ENCODE measurements around the gene MYBL2. TPM values are rescaled to one million over a fixed set of nuclear protein-coding genes. Genes with fewer than 3 reads are reported as not detected.

MYBL2 gene
- total and polyA plus RNA-seq, 2 experiments from 2014 or later = 3.5 to 13.8 TPM

GRCh38 chr20:43655937-43656336 lies 11.0 kb upstream of the MYBL2 start:
- Histone ChIP-seq H2AFZ (no peak overlapping the region), H3K27ac (no peak overlapping the region), H3K4me1 (ENCODE audit: insufficient read depth) (peaks cover 9% of the 10 kb centered on the region), H3K9me2 (replicated peaks; ENCODE audit: insufficient read depth) (no peaks in the 10 kb centered on the region), H3K27me3 (no peaks in the 10 kb centered on the region), H4K20me1 (ENCODE audit: insufficient read depth, poor library complexity, severe bottlenecking) (no peaks in the 10 kb centered on the region), H3K4me3 (no peak overlapping the region), H3K4me2 (no peak overlapping the region), H3K36me3 (replicated peaks; ENCODE audit: insufficient read depth, low read depth) (no peaks in the 10 kb centered on the region), H3K79me2 (no peaks in the 10 kb centered on the region), H3K9me3 (ENCODE audit: low read depth) (no peaks in the 10 kb centered on the region)
- TF ChIP-seq, protein P1, sequence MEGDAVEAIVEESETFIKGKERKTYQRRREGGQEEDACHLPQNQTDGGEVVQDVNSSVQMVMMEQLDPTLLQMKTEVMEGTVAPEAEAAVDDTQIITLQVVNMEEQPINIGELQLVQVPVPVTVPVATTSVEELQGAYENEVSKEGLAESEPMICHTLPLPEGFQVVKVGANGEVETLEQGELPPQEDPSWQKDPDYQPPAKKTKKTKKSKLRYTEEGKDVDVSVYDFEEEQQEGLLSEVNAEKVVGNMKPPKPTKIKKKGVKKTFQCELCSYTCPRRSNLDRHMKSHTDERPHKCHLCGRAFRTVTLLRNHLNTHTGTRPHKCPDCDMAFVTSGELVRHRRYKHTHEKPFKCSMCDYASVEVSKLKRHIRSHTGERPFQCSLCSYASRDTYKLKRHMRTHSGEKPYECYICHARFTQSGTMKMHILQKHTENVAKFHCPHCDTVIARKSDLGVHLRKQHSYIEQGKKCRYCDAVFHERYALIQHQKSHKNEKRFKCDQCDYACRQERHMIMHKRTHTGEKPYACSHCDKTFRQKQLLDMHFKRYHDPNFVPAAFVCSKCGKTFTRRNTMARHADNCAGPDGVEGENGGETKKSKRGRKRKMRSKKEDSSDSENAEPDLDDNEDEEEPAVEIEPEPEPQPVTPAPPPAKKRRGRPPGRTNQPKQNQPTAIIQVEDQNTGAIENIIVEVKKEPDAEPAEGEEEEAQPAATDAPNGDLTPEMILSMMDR (IDR thresholded peaks at IDR 0.05; ENCODE audit: poor library complexity) = no peak
- TF ChIP-seq EZH2phosphoT487 (IDR thresholded peaks at IDR 0.05; ENCODE audit: low read depth, severe bottlenecking, unreplicated experiment) (no peak), EZH2 (IDR thresholded peaks at IDR 0.05; ENCODE audit: borderline replicate concordance) (no peak)
- 92% methylated on average over 3 of the region's 3 CpGs for WGBS (ENCODE audit: low lambda C conversion rate, missing lambda C conversion rate)
- DNase-seq (ENCODE audit: low spot score) = no peak

- peak overlapping the region; percentile 89 for H3K27ac ChIP-seq
- peak overlapping the region; percentile 98 for H2AFZ ChIP-seq
- no peaks in the 10 kb centered on the region for H4K20me1 ChIP-seq (ENCODE audit: insufficient read depth, poor library complexity, severe bottlenecking)
- H3K36me3 ChIP-seq (replicated peaks; ENCODE audit: insufficient read depth, low read depth) = no peaks in the 10 kb centered on the region
- no peak for TF ChIP-seq EZH2phosphoT487 (IDR thresholded peaks at IDR 0.05; ENCODE audit: low read depth, severe bottlenecking, unreplicated experiment)
- TF ChIP-seq, protein P1 (IDR thresholded peaks at IDR 0.05; ENCODE audit: poor library complexity) = peak; percentile 5
- TF ChIP-seq EZH2 (IDR thresholded peaks at IDR 0.05; ENCODE audit: borderline replicate concordance) = no peak
- no peaks in the 10 kb centered on the region for H3K79me2 ChIP-seq
- H3K4me1 ChIP-seq (ENCODE audit: insufficient read depth) = peaks cover 9% of the 10 kb centered on the region
- peak; percentile 56 for DNase-seq (ENCODE audit: low spot score)
- peak overlapping the region; percentile 66 for H3K4me3 ChIP-seq
- H3K27me3 ChIP-seq = no peaks in the 10 kb centered on the region
- WGBS (ENCODE audit: low lambda C conversion rate, missing lambda C conversion rate) = 72% methylated on average over 11 of the region's 11 CpGs
- peak overlapping the region; percentile 89 for H3K4me2 ChIP-seq
- H3K9me2 ChIP-seq (replicated peaks; ENCODE audit: insufficient read depth) = no peaks in the 10 kb centered on the region
- H3K9me3 ChIP-seq (ENCODE audit: low read depth) = no peaks in the 10 kb centered on the region
Observed at GRCh38 chr20:43658069-43658722, 8.7 kb upstream of the MYBL2 start.

DNA sequence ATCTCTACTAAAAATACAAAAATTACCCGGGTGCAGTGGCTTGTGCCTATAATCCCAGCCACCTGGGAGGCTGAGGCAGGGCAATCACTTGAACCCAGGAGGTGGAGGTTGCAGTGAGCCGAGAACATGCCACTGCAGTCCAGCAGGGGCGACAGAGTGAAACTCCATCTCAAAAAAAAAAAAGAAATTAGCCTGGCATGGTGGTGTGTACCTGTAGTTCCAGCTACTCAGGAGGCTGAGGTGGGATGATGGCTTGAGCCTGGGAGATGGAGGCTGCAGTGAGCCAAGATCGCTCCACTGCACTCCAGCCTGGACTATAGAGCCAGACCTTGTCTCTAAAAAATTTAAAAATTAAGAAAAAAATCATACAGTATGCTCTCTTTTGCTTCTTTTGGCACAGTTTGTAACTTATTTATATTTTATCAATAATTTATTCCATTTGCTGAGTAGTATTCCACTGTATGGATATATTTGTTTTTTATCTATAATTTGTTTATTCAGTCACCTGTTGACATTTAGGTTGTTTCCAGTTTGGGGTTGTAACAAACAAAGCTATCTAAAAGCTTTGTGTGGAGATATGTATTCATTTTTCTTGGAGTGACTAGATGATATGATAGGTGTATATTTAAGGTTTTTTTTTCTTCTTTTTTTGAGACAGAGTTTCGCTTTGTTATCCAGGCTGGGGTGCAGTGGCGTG lies 8.0 kb upstream of the MYBL2 start:
- H3K36me3 ChIP-seq (replicated peaks; ENCODE audit: insufficient read depth, low read depth) = no peaks in the 10 kb centered on the region
- 82% methylated on average over 6 of the region's 6 CpGs for WGBS (ENCODE audit: low lambda C conversion rate, missing lambda C conversion rate)

More for the DNA sequence above, 8.0 kb upstream of the MYBL2 start:
- Histone ChIP-seq H3K27ac (peak overlapping the region; percentile 89), H3K4me1 (ENCODE audit: insufficient read depth) (peaks cover 12% of the 10 kb centered on the region), H3K79me2 (no peaks in the 10 kb centered on the region), H4K20me1 (ENCODE audit: insufficient read depth, poor library complexity, severe bottlenecking) (no peaks in the 10 kb centered on the region), H3K27me3 (no peaks in the 10 kb centered on the region), H2AFZ (no peak overlapping the region), H3K9me2 (replicated peaks; ENCODE audit: insufficient read depth) (no peaks in the 10 kb centered on the region), H3K4me3 (no peak overlapping the region), H3K9me3 (ENCODE audit: low read depth) (no peaks in the 10 kb centered on the region), H3K4me2 (no peak overlapping the region)
- TF ChIP-seq, protein P1 (IDR thresholded peaks at IDR 0.05; ENCODE audit: poor library complexity) = no peak
- TF ChIP-seq EZH2 (IDR thresholded peaks at IDR 0.05; ENCODE audit: borderline replicate concordance) = no peak
- TF ChIP-seq EZH2phosphoT487 (IDR thresholded peaks at IDR 0.05; ENCODE audit: low read depth, severe bottlenecking, unreplicated experiment) = no peak
- DNase-seq (ENCODE audit: low spot score) = no peak
